Osteoblast (primary cell): Measurements from ENCODE around the gene UXT. TPM values are rescaled to one million over a fixed set of nuclear protein-coding genes. Genes with fewer than 3 reads are reported as not detected.

ENCODE experiments used
- DNase-seq: peaks from one replicate; pipeline ENCODE4 v3.0.0; 2011; ENCODE audit warnings: low spot score, mixed read lengths; ENCODE audit not compliant: insufficient read length; ENCODE audit errors: missing footprints
- H2AFZ ChIP-seq: 2 replicates; pipeline ENCODE4 v1.6.0; 2011; ENCODE audit warnings: mild to moderate bottlenecking, low read length
- H3K27ac ChIP-seq: 2 replicates; pipeline ENCODE4 v1.5.1; 2011; ENCODE audit warnings: mild to moderate bottlenecking, low read depth, low read length, moderate library complexity
- H3K27me3 ChIP-seq: 2 replicates; pipeline ENCODE4 v1.6.0; 2012; ENCODE audit warnings: mild to moderate bottlenecking, control low read depth, inconsistent platforms, low read length, moderate library complexity; ENCODE audit not compliant: insufficient read depth
- H3K36me3 ChIP-seq: 2 replicates; pipeline ENCODE4 v1.5.1; 2011; ENCODE audit warnings: mild to moderate bottlenecking, low read length, control low read depth, moderate library complexity; ENCODE audit not compliant: insufficient read depth
- H3K4me1 ChIP-seq: 2 replicates; pipeline ENCODE4 v1.5.1; 2011; ENCODE audit warnings: mild to moderate bottlenecking, low read length, control low read depth, moderate library complexity; ENCODE audit not compliant: insufficient read depth
- H3K4me2 ChIP-seq: 2 replicates; pipeline ENCODE4 v1.6.0; 2011; ENCODE audit warnings: mild to moderate bottlenecking, low read length; ENCODE audit not compliant: insufficient read depth
- H3K4me3 ChIP-seq: fragments of 200-600 bp; sonication (generic); 3 replicates; pipeline ENCODE4 v1.5.1; 2012; ENCODE audit warnings: mild to moderate bottlenecking, low read length, inconsistent platforms; ENCODE audit not compliant: insufficient read depth
- H3K79me2 ChIP-seq: 2 replicates; pipeline ENCODE4 v1.6.0; 2012; ENCODE audit warnings: mild to moderate bottlenecking, low read length, control low read depth, inconsistent platforms; ENCODE audit not compliant: insufficient read depth
- H3K9me3 ChIP-seq: 2 replicates; pipeline ENCODE4 v1.5.1; 2011; ENCODE audit warnings: low read depth, low read length, control low read depth
- H4K20me1 ChIP-seq: 2 replicates; pipeline ENCODE4 v1.6.0; 2012; ENCODE audit warnings: mild to moderate bottlenecking, low read length, control low read depth; ENCODE audit not compliant: insufficient read depth
- total RNA-seq: library from RNA; depleted of rRNA; stranded (reverse); fragments of >200 nt; gene quantifications from 2 replicates; pipeline ENCODE4 v1.2.3, GENCODE V29; 2012
- TF ChIP-seq, protein P1 (sequence below): IDR thresholded peaks from 2 replicates; pipeline ENCODE4 v1.5.1; 2011; ENCODE audit warnings: mild to moderate bottlenecking, low read depth, low read length, moderate library complexity; ENCODE audit errors: extremely low read depth

The UXT gene
- total RNA-seq, 1 donor: 93.4 TPM

DNA sequence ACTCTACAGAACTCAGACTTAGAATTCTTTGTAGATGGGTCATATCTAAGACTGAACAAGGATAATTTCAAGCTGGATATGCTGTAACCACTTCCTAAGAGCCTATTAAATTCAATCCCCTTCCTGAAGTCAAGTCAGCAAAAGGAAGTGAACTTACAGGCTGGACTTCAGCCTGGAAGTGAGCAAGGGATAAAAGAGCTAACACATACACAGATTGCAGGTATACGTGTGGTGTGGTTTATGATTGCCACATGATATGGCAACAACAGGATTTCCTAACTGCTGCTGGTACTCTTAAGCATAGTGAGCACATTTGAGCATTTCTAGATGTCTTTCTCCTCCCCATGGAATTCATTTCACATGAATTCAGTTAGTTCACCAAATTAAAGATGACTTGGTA is 38.2 kb upstream of the UXT start:
- H3K79me2 ChIP-seq: no peaks in the 10 kb centered on the region
- H3K4me1 ChIP-seq: no peaks in the 10 kb centered on the region
- H3K4me3 ChIP-seq: no peak overlapping the region
- H4K20me1 ChIP-seq: no peaks in the 10 kb centered on the region
- no peaks in the 10 kb centered on the region for H3K9me3 ChIP-seq
- H3K27me3 ChIP-seq: peaks cover 3% of the 10 kb centered on the region
- H3K27ac ChIP-seq: no peak overlapping the region
- H3K36me3 ChIP-seq: no peaks in the 10 kb centered on the region
- H3K4me2 ChIP-seq: no peak overlapping the region
- H2AFZ ChIP-seq: no peak overlapping the region
- TF ChIP-seq, protein P1, sequence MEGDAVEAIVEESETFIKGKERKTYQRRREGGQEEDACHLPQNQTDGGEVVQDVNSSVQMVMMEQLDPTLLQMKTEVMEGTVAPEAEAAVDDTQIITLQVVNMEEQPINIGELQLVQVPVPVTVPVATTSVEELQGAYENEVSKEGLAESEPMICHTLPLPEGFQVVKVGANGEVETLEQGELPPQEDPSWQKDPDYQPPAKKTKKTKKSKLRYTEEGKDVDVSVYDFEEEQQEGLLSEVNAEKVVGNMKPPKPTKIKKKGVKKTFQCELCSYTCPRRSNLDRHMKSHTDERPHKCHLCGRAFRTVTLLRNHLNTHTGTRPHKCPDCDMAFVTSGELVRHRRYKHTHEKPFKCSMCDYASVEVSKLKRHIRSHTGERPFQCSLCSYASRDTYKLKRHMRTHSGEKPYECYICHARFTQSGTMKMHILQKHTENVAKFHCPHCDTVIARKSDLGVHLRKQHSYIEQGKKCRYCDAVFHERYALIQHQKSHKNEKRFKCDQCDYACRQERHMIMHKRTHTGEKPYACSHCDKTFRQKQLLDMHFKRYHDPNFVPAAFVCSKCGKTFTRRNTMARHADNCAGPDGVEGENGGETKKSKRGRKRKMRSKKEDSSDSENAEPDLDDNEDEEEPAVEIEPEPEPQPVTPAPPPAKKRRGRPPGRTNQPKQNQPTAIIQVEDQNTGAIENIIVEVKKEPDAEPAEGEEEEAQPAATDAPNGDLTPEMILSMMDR: no peak
- no peak for DNase-seq

DNA sequence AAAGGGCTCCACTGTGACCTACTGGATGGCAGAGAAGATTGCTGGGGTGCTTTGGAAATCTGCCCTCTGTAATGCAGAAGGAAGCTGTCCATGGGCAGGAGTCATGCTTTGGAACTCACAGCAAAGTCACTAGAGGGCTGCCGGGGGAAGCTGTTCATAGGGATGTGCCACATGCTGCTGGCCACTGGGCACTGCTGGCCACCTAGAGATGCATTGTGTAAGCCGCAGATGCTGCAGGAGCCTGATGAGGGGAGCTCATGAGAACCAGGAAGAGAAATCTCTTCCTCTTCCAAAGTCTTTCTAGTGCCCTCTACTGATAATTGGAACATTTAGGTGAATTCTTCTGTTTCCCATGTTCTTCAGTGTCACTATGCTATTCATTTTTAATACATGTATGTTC is 31.2 kb upstream of the UXT start:
- Histone ChIP-seq H3K9me3 (no peaks in the 10 kb centered on the region), H3K27me3 (peaks cover 3% of the 10 kb centered on the region), H3K4me1 (no peaks in the 10 kb centered on the region), H3K36me3 (no peaks in the 10 kb centered on the region), H3K4me2 (no peak overlapping the region), H3K4me3 (no peak overlapping the region), H2AFZ (no peak overlapping the region), H3K79me2 (no peaks in the 10 kb centered on the region), H3K27ac (no peak overlapping the region), H4K20me1 (no peaks in the 10 kb centered on the region)
- DNase-seq: no peak
- TF ChIP-seq, protein P1: peak; percentile 13

DNA sequence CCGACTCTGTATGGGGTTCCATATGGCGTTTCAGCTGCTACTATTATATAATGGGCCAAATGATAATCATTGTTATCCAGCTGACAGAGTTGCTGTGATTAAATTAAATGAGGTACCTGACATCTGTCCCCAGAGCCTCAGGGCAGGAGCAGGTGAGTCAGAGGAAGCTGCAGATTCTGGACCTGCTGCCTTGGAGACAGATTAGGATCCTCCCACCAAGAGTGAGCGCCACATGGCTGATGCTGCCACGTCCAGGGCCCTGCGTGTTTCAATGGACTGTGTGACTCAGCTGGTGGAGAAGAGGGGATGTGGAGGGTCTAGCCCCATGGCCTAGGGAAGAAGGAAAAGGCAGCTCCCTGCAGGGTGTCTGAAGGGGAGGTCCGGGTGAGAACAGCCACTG is 28.3 kb upstream of the UXT start:
- Histone ChIP-seq H3K79me2 (no peaks in the 10 kb centered on the region), H3K9me3 (no peaks in the 10 kb centered on the region), H3K4me3 (no peak overlapping the region), H3K4me1 (no peaks in the 10 kb centered on the region), H3K27me3 (peaks cover 3% of the 10 kb centered on the region), H3K36me3 (no peaks in the 10 kb centered on the region), H3K27ac (no peak overlapping the region), H2AFZ (no peak overlapping the region), H3K4me2 (no peak overlapping the region), H4K20me1 (no peaks in the 10 kb centered on the region)
- DNase-seq: no peak
- TF ChIP-seq, protein P1: no peak

DNA sequence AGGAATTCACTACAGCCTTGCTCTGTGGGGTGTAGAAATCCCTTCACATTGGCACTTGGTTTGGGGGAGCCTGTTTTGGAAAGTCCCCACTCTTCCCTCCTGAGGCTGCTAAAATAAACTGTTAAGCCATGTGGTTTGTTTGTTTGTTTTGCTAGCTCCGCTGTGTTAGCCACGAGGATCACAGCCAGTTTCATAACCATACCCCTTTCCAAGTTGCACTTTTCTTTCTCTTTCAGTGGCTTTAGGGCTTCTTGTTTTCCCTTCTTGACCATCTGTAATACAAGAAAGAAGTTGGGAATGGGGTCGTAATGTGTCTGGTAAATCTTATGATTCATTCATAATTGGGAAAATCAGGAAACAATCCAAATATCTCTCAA is 24.8 kb upstream of the UXT start:
- no peaks in the 10 kb centered on the region for H3K79me2 ChIP-seq
- no peaks in the 10 kb centered on the region for H3K9me3 ChIP-seq
- no peak for DNase-seq
- H3K4me3 ChIP-seq: no peak overlapping the region
- no peak overlapping the region for H2AFZ ChIP-seq
- no peaks in the 10 kb centered on the region for H4K20me1 ChIP-seq
- no peak overlapping the region for H3K4me2 ChIP-seq
- H3K27ac ChIP-seq: no peak overlapping the region
- no peaks in the 10 kb centered on the region for H3K4me1 ChIP-seq
- H3K27me3 ChIP-seq: peaks cover 2% of the 10 kb centered on the region
- H3K36me3 ChIP-seq: no peaks in the 10 kb centered on the region
- TF ChIP-seq, protein P1: no peak
